Heart left ventricle (tissue), 16 donors: Measurements from ENCODE around the gene CPLANE1. TPM values are rescaled to one million over a fixed set of nuclear protein-coding genes. Genes with fewer than 3 reads are reported as not detected.

Source experiments
- ATAC-seq, 4 donors: fragments of 200-7000 bp; cut with Tn5 transposase; one replicate each; pipeline ENCODE4 v1.9.1; 2020 to 2022; ENCODE audit warnings: moderate library complexity in 4 of 4, mild to moderate bottlenecking in 3 of 4, moderate number of reproducible peaks in 1 of 4
- DNase-seq, 5 donors: peaks; one replicate each; pipeline ENCODE4 v3.0.0-alpha.2; 2020
- H3K27ac ChIP-seq, 12 donors: fragments of 200-600 bp; sonication (generic) in 4 of 12; one replicate each; pipeline versions ENCODE4 v1.5.0 to v1.8.0; 2016 to 2022; ENCODE audit warnings: mild to moderate bottlenecking in 2 of 12
- H3K27me3 ChIP-seq, 9 donors: fragments of 200-600 bp; sonication (generic) in 2 of 9; one replicate each; pipeline versions ENCODE4 v1.5.1 to v1.8.0; 2016 to 2022; ENCODE audit warnings: mild to moderate bottlenecking in 3 of 9
- H3K36me3 ChIP-seq, 9 donors: fragments of 200-600 bp; sonication (generic) in 2 of 9; one replicate each; pipeline versions ENCODE4 v1.5.0 to v1.8.0; 2018 to 2022; ENCODE audit warnings: mild to moderate bottlenecking in 2 of 9
- H3K4me1 ChIP-seq, 12 donors: fragments of 200-600 bp; sonication (generic) in 4 of 12; one replicate each; pipeline versions ENCODE4 v1.5.0 to v1.8.0; 2016 to 2022; ENCODE audit warnings: mild to moderate bottlenecking in 3 of 12
- H3K4me3 ChIP-seq, 12 donors: fragments of 200-600 bp; sonication (generic) in 4 of 12; one replicate each; pipeline versions ENCODE4 v1.5.0 to v1.8.0; 2017 to 2022; ENCODE audit warnings: mild to moderate bottlenecking in 9 of 12, moderate library complexity in 4 of 12
- H3K9me3 ChIP-seq, 12 donors: fragments of 200-600 bp; sonication (generic) in 4 of 12; one replicate each; pipeline versions ENCODE4 v1.5.0 to v1.8.0; 2016 to 2022; ENCODE audit warnings: mild to moderate bottlenecking in 1 of 12
- CTCF ChIP-seq, 12 donors: fragments of 200-600 bp; sonication (generic) in 4 of 12; IDR thresholded peaks; one replicate each; pipeline versions ENCODE4 v1.5.0 to v1.8.0; 2018 to 2022; ENCODE audit warnings: antibody characterized with exemption in 12 of 12, mild to moderate bottlenecking in 5 of 12
- POLR2A ChIP-seq, 2 donors: fragments of 450-650 bp; IDR thresholded peaks; one replicate each; pipeline ENCODE4 v1.6.1; 2017; ENCODE audit warnings: antibody characterized with exemption in 2 of 2, mild to moderate bottlenecking in 2 of 2, moderate library complexity in 2 of 2
- WGBS, 4 donors: extraction: QIAGEN DNeasy Blood & Tissue Kit in 2 of 4; methylation state at CpG; one replicate each; pipeline versions ENCODE4 v1.1.5 to v1.1.7; 2013 to 2018; 5-methylcytosine and 5-hydroxymethylcytosine counted together
- intact Hi-C, 10 donors: fragments of 100-400 bp; cut with DNase I; formaldehyde crosslinking; loops; one replicate each; pipeline versions ENCODE4 v1.11.1 to v1.14.2; 2022
- polyA plus RNA-seq, 2 donors: library from polyadenylated mRNA; stranded (reverse); fragments of 200-250 nt; gene quantifications; one replicate each; pipeline ENCODE4 v1.2.3, GENCODE V29; 2013
- total RNA-seq, 9 donors: library from RNA; depleted of rRNA in 2 of 9; stranded (reverse); fragments of >200 nt in 2 of 9; fragmentation: NEBNext Ultra II Directional in 3 of 9; extraction: Animal tissue kit (Norgen Biotek cat#: 25700) in 3 of 9; gene quantifications; one replicate each; pipeline versions ENCODE4 v1.1.0 to v1.2.4, GENCODE V29; 2016 to 2023
- donor health status: ischemic (EF 13 %, LVEDD 7.1; RV severe dilation, severe dysfunction).
- donor health status: healthy with polysubstance abuse.
- donor health status: DM: no; HTN: yes; CAD: no.
- donor health status: DM: no; HTN: no; CAD: no.
- donor health status: ischemic (EF 25% LVEDD 6.9; RV normal size, moderate dysfunction).
- donor health status: ischemic (EF 25% LVEDD 5.7; RV mildly dilated, moderate dysfunction).
- donor health status: healthy.
- donor health status: DM: yes; HTN: yes; CAD: no.
- donor health status: ischemic (EF 35%, LVEDD 5.7; RV mildly dilated, moderate dysfunction).
- donor health status: nonischemic (EF 11% LVEDD 7.7; RV severe dilation, severe dysfunction).
- donor health status: DM: yes; HTN: yes; CAD: no.
- donor health status: PGD.
- donor health status: ischemic (EF 29% LVEDD 5.4; RV normal size, mild dysfunction).
- donor health status: nonischemic (EF 23%, LVEDD 6.1; RV moderate dilation, normal function).

The CPLANE1 gene
- total and polyA plus RNA-seq, 11 donors: 2.6 to 13.2 (median 9.3) TPM

GRCh38 chr5:37080697-37081096 is 168.5 kb downstream of the CPLANE1 start:
- WGBS, 4 donors: 93 to 97% (median 94%) methylated on average over 3 of the region's 3 CpGs
- ATAC-seq (no peak), DNase-seq (no peak)
- no peak overlapping the region for H3K4me3 ChIP-seq
- H3K4me1 ChIP-seq: no peaks in the 10 kb centered on the region
- H3K9me3 ChIP-seq: peaks cover 0 to 6% (median 0%) of the 10 kb centered on the region in 12 donors
- no peaks in the 10 kb centered on the region for H3K27me3 ChIP-seq
- intact Hi-C loops: no loop called here
- H3K36me3 ChIP-seq: peaks cover 0 to 37% (median 7%) of the 10 kb centered on the region in 9 donors
- H3K27ac ChIP-seq: no peak overlapping the region
- TF ChIP-seq CTCF (IDR thresholded peaks at IDR 0.05) (no peak), POLR2A (IDR thresholded peaks at IDR 0.05) (no peak)

GRCh38 chr5:37077146-37077545 is 172.0 kb downstream of the CPLANE1 start:
- intact Hi-C loops: no loop called here
- Histone ChIP-seq H3K4me1 (no peaks in the 10 kb centered on the region), H3K9me3 (no peaks in the 10 kb centered on the region), H3K36me3 (peaks cover 0 to 31% (median 7%) of the 10 kb centered on the region in 9 donors), H3K27me3 (no peaks in the 10 kb centered on the region), H3K27ac (no peak overlapping the region), H3K4me3 (no peak overlapping the region)
- no peak for ATAC-seq
- TF ChIP-seq POLR2A (IDR thresholded peaks at IDR 0.05): no peak
- no peak for TF ChIP-seq CTCF (IDR thresholded peaks at IDR 0.05)
- WGBS, 4 donors: 83 to 98% (median 89%) methylated on average over 1 of the region's 1 CpG
- no peak for DNase-seq

- Histone ChIP-seq H3K27me3 (no peaks in the 10 kb centered on the region), H3K36me3 (peaks cover 0 to 23% (median 7%) of the 10 kb centered on the region in 9 donors), H3K27ac (no peak overlapping the region), H3K9me3 (no peaks in the 10 kb centered on the region), H3K4me3 (no peak overlapping the region), H3K4me1 (peaks cover 0 to 6% (median 0%) of the 10 kb centered on the region in 12 donors)
- intact Hi-C loops: no loop called here
- 67 to 78% (median 73%) methylated on average over 3 of the region's 3 CpGs for WGBS, 4 donors
- ATAC-seq (no peak), DNase-seq (no peak)
- TF ChIP-seq POLR2A (IDR thresholded peaks at IDR 0.05): no peak
- TF ChIP-seq CTCF (IDR thresholded peaks at IDR 0.05): no peak
Observed at GRCh38 chr5:37075399-37075950, 173.7 kb downstream of the CPLANE1 start.

DNA sequence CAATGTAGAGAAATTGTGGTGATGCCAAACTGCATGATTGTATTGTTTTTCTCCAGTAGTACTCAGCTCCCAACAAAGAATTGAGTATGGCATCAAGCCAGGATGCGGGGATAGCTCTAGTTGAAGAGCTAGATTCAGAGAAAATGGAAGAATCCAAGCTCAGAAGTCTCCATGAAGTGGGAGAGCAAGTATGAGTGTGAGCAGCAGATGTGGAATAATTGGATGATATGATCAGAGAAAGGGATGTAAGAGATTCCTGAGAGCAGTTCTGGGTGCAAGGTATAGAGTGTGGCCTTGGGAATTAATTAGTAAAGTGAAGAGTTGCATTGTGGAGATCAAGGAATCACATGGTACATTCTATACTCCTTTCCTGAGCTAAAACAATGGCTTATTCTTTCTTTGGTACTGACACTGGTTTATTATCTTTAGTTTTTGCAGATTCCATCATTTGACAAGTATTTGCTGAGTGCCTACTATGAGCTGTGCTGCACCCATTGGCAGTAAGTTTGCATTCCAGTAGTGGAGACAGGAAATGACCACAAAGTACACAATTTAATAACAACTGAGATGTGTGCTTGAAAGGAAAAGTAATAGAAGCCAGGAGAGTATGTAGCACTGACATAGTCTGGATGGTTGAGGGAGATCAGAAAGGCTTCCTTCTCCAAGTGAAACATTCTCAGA is 177.1 kb downstream of the CPLANE1 start:
- Histone ChIP-seq H3K4me3 (no peak overlapping the region), H3K27me3 (no peaks in the 10 kb centered on the region), H3K27ac (no peak overlapping the region), H3K4me1 (peaks cover 0 to 6% (median 0%) of the 10 kb centered on the region in 12 donors), H3K36me3 (peaks cover 0 to 3% (median 0%) of the 10 kb centered on the region in 9 donors), H3K9me3 (no peaks in the 10 kb centered on the region)
- intact Hi-C loops: no loop called here
- TF ChIP-seq CTCF (IDR thresholded peaks at IDR 0.05) (no peak), POLR2A (IDR thresholded peaks at IDR 0.05) (no peak)
- 55 to 66% (median 61%) methylated on average over 1 of the region's 1 CpG for WGBS, 4 donors
- peak in 2 of 4 donors; percentile 13 to 61 for ATAC-seq
- no peak for DNase-seq
